GM12891 (cell line): ENCODE measurements around the gene GTF2H2C.
"Not testable (repeated sequence)": the region's sequence is repeated elsewhere in the genome, so short reads cannot be mapped to it uniquely, and the experiment has no call there.

Experiments
- PAX5 ChIP-seq: IDR thresholded peaks from 2 replicates; pipeline ENCODE4 v1.6.1; 2011; ENCODE audit warnings: low read length, moderate library complexity, mild to moderate bottlenecking; ENCODE audit not compliant: insufficient read depth, severe bottlenecking
- POLR2A ChIP-seq: IDR thresholded peaks from 2 replicates; pipeline ENCODE4 v1.6.1; 2011; ENCODE audit warnings: low read depth, low read length, control low read depth
- POLR2AphosphoS5 ChIP-seq: IDR thresholded peaks from 2 replicates; pipeline ENCODE4 v1.6.1; 2011; ENCODE audit warnings: low read depth, low read length, control low read depth
- POU2F2 ChIP-seq: IDR thresholded peaks from 2 replicates; pipeline ENCODE4 v1.6.1; 2011; ENCODE audit warnings: low read depth, mild to moderate bottlenecking, control low read depth, low read length, moderate library complexity
- SPI1 ChIP-seq: IDR thresholded peaks from 2 replicates; pipeline ENCODE4 v1.6.1; 2011; ENCODE audit warnings: low read depth, low read length, control low read depth
- TAF1 ChIP-seq: IDR thresholded peaks from 2 replicates; pipeline ENCODE4 v1.6.1; 2011; ENCODE audit warnings: low read depth, low read length, control low read depth

DNA sequence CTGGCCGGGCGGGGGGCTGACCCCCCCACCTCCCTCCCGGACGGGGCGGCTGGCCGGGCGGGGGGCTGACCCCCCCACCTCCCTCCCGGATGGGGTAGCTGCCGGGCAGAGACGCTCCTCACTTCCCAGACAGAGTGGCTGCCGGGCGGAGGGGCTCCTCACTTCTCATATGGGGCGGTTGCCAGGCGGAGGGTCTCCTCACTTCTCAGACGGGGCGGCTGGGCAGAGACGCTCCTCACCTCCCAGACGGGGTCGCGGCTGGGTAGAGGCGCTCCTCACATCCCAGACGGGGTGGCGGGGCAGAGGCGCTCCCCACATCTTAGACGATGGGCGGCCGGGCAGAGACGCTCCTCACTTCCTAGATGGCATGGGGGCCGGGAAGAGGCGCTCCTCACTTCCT, 44.4 kb upstream of the GTF2H2C start:
- not testable (repeated sequence) for TF ChIP-seq POLR2A, POLR2AphosphoS5, TAF1, SPI1, POU2F2, PAX5
